HepG2 (cell line): ENCODE measurements around the gene FBLN5.

ENCODE experiments used
- AGO1 ChIP-seq: fragments of 200-400 bp; formaldehyde crosslinking; IDR thresholded peaks from 2 replicates; pipeline ENCODE4 v1.6.1; 2017; ENCODE audit warnings: mild to moderate bottlenecking, low read depth, low read length, moderate library complexity; ENCODE audit not compliant: poor library complexity, severe bottlenecking
- EZH2 ChIP-seq: conservative IDR thresholded peaks from 2 replicates; pipeline ENCODE4 v1.6.1; 2012; ENCODE audit warnings: mild to moderate bottlenecking, low read depth, low read length, moderate library complexity
- POLR2AphosphoS5 ChIP-seq: IDR thresholded peaks from 2 replicates; pipeline ENCODE4 v1.6.1; 2012; ENCODE audit warnings: low read depth, low read length
- TAF15 ChIP-seq: fragments of 200-400 bp; formaldehyde crosslinking; IDR thresholded peaks from one replicate; pipeline ENCODE4 v1.6.1; 2018; ENCODE audit warnings: mild to moderate bottlenecking, low read depth, low read length; ENCODE audit not compliant: poor library complexity, severe bottlenecking
- TF ChIP-seq, protein P1 (sequence below): sonication (generic); formaldehyde crosslinking; IDR thresholded peaks from 2 replicates; pipeline ENCODE4 v1.5.0; 2020; ENCODE audit warnings: mild to moderate bottlenecking, missing genetic modification reagents, moderate library complexity

DNA sequence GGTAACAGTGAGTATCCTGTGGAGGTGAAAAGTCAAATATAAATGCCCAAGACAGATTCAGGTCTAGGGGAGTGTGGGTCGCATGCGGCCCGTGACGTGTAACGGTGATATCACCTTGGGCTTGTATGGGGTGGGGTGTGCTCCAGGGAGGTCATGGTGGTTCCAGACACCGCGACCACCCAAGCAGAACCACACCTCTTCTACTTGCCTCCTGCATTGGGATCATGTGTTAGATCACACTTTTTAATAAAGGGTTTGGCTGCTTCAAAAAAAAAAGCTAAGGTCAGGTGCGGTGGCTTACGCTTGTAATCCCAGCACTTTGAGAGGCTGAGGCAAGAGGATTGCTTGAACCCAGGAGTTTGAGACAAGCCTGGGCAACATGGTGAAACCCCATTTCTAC, 4.5 kb downstream of the FBLN5 start:
- TF ChIP-seq AGO1, result no peak
- TF ChIP-seq POLR2AphosphoS5, result no peak
- TF ChIP-seq EZH2, result no peak
- TF ChIP-seq, protein P1, sequence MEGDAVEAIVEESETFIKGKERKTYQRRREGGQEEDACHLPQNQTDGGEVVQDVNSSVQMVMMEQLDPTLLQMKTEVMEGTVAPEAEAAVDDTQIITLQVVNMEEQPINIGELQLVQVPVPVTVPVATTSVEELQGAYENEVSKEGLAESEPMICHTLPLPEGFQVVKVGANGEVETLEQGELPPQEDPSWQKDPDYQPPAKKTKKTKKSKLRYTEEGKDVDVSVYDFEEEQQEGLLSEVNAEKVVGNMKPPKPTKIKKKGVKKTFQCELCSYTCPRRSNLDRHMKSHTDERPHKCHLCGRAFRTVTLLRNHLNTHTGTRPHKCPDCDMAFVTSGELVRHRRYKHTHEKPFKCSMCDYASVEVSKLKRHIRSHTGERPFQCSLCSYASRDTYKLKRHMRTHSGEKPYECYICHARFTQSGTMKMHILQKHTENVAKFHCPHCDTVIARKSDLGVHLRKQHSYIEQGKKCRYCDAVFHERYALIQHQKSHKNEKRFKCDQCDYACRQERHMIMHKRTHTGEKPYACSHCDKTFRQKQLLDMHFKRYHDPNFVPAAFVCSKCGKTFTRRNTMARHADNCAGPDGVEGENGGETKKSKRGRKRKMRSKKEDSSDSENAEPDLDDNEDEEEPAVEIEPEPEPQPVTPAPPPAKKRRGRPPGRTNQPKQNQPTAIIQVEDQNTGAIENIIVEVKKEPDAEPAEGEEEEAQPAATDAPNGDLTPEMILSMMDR (CRISPR knock-in tag), result no peak
- no peak for TF ChIP-seq TAF15
